HG02973 (cell line): ENCODE measurements around the gene PARP11.

Source experiments
- ATAC-seq: cut with Tn5 transposase; IDR thresholded peaks from one replicate; pipeline ENCODE4 v1.9.1; 2021; ENCODE audit warnings: moderate library complexity; ENCODE audit not compliant: unreplicated experiment

The PARP11 gene

DNA sequence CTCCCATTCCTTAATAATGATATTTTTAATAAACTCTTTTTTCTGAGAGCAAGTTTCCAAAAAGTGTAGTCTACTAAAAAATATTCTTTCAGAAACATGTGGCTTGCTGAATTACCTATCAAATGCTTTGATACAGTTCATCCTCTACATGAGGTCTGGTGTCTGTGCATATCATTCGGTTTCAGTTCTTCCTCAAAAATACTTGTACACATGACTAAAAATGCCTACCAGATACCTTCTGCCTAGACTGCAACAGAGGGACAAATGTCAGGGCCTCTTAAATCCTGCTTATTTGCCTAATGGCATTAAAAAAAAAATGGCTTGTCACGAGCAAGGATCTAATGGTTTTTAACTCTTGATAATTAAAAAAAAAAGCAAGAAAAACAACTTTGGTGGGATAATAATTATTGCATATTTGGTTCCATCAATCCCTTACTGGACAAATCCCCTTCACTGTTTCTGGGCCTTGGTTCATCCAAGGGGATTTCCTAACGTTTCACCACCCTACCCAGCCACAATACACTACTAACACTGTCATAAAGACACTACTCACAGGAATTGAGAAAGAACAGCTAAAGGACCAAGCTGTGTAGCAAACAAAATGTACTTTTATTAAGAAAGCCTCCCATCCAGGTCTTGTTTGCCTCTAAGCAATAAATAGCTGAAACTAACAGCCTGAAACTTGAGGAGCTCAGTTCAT lies 45.7 kb downstream of the PARP11 start:
- no peak for ATAC-seq

DNA sequence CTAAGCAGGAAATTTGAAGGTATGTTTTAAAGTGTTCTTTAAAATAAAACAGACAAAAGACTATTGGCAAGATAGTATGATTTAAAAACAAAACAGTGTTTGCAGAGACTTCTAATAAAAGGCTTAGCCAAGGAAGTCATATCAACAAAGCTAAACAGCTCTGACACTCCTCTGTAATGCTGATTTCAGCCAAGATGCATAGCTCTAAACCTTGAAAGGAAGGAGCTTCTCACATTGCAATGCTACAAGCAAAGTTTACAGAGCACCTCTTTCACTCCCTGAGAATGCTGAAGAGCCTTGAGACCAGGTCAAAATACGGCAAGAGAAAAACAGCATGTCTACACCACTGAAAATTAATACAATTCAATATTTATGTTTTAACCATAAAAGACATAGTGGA lies 51.8 kb downstream of the PARP11 start:
- ATAC-seq = no peak

DNA sequence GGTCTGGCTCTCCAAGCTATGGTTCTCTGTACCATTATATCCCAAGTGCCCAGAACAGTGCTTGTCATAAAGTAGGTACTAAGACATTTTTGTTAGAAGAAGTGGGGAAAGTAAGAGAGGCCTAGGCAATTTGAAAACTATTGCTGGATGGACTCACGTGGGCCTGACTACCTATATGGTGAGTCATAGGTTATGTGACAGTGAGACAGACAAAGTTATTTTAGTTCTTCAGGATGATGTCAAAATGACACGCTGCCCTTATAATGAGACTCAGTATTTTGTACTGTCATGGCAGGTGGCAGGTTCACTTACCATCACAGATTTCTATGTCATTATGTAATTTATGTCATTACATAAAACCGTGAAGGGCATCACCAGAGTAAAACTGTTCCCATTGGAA lies 53.1 kb downstream of the PARP11 start:
- no peak for ATAC-seq

DNA sequence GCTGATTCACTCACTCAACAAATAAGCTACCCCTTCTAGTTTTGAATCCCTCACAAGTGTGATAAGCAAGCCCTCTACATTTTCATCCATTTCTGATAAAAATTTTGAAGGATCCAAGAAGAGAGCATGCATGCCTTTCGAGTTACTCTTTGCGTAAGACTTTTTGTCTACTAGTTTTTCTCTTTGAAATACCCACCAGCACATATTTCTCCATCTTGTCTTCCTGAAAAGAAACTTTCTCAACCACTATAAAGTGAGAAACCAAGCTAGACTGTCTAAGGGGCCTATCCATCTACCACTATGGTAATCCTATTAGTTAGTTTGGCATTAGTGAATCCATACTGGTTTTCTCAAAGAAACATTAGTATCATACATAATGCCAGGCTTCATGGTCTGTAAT lies 56.9 kb downstream of the PARP11 start:
- ATAC-seq = no peak

DNA sequence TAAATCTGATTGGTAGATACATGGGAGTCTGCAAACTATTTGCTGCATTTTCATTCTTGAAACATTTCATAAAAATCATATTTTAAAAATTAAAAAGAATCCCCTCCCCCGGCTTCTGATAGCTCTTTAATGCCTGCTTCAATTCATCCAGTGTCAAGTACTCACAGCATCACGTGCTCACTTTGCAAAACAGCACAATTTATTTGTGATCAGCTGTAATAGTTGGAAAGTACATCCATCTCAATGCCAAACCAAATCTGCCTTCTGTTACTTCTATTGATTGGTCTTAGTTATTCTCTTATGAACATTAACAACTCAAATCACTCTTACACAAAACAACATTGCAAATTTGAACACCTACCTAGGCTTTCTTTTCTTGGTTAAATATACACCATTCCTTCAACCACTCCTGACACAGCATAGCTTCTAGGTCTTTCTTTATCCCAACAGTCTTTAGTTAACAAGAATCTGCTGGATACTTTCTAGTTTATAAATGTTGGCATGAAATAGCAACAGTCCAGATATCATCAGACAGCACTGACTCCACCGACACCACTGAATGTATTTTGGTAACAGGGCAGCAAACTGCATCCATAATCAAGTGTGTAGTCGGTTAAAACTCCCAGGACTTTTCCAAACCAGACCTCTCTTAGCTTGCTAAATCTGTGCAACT lies 58.0 kb downstream of the PARP11 start:
- no peak for ATAC-seq

DNA sequence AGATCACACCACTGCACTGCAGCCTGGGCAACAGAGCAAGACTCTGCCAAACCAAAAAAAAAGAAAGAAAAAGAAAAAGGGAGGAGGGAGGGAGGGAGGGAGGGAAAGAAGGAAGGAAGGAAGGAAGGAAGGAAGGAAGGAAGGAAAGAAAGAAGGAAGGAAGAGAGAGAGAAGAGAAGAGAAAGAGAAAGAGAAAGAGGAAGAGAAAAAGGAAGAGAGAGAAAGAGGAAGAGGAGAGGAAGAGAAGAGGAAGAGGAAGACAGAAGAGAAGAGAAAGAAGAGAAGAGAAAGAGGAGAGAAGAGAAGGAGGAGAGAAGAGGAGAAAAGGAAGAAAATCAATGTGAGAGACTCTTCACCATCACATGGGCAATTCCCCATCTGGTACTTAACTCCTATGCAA lies 62.7 kb downstream of the PARP11 start:
- no peak for ATAC-seq

DNA sequence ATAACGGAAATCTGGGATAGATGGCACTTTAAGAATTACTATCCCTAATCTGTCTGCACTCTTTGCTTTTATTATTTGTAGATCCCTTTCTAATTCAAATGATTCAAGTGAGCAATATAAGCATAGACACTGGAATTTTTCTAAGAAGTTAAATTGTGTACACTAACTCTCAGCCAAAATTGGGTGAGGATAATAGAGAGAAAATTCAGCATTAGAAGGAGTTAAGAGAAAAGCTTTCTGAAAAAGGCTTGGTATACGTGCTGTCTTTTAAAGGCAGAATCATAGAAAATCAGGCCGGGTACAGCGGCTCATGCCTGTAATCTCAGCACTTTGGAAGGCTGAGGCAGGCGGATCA lies 63.2 kb downstream of the PARP11 start:
- no peak for ATAC-seq

DNA sequence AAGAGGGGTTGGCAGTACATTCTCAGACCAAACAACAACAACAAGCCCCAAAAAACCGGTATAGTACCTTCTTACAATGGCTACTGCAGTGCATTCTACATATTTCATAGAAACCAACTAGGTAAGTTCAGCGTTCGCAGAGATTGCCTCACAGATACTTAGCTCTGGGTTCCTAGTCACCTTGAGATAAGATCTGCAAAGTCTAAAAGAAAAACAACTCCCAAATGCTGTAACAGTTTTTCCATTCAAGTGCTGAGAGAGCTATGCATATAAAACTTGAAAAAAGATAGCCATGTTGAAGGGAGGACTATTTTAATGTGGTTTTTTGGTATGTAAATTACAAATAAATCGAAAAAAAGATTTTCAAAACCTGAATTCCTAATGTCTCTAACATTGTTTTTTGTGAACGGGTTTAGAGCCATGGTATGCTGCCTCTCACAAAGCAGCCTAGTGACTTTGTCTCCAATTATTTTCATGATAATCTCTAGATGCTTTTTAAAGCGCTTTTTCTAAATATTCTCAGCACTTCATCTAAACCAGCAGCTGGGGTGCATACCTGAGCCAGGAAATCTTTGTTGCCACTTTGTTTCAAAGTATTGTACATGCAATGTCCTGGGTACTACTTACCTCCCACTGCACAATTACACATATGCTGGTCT lies 63.7 kb downstream of the PARP11 start:
- no peak for ATAC-seq

DNA sequence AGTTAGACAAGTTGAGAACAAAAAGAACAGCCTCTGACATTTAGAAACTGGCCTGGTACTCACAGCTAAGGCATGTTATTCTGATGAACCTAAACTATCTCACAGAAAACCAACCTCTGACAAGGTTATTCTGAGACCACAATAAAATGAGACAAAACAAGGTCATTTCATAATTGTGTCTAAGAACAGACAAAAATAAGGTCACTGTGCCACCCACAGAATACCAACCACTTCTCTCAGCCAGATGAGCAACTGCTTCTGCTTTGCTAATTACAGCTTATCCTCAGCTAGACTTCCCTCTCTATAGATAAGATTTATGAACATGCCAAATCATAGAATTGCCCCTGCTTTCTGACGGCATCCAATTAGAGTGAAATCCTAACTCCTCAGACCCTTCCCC lies 68.1 kb downstream of the PARP11 start:
- ATAC-seq = no peak

DNA sequence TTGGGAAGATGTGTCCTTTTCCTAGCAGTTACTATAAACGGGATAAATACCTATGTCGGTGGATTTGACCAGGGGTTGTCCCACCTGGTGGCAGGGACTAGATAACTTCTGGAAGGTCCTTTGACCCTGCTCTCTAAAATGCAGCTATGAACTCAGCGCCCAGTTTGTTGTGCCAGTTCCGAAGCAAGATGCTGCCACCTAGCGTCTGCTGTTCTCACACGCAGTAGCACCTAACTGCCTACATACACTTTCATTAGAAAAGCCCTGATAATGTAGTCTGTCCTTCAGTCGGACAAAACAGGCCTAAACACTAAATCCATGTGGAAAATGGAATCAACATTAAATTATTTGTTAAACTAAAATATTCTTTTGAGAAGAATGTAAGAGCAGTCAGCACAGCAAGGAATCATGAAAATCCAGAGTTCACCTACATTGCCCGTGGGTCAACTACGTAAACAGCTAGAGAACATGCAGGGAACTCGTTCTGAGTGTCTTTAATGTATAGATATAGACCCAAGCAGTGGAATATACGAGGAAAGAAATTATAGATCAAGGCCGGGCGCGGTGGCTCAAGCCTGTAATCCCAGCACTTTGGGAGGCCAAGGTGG lies 69.2 kb downstream of the PARP11 start:
- ATAC-seq = no peak

DNA sequence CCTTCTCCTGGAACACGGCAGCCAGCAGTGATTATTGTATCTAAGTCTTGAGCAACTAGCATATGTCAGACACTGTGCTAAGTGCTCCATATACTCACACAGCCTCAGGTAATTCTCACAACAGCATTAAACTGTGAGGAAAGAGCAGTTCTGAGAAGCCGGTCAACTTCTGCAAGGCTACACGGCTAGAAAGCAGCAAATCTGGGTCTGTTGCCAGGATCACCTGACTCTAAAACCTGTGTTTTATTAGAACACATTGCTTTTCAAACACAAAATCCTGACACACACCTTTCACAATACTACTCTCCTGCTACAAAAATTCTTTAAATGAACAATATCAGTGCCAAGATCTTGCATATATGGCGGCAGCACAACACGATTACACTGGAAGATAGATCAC lies 70.5 kb downstream of the PARP11 start:
- no peak for ATAC-seq

DNA sequence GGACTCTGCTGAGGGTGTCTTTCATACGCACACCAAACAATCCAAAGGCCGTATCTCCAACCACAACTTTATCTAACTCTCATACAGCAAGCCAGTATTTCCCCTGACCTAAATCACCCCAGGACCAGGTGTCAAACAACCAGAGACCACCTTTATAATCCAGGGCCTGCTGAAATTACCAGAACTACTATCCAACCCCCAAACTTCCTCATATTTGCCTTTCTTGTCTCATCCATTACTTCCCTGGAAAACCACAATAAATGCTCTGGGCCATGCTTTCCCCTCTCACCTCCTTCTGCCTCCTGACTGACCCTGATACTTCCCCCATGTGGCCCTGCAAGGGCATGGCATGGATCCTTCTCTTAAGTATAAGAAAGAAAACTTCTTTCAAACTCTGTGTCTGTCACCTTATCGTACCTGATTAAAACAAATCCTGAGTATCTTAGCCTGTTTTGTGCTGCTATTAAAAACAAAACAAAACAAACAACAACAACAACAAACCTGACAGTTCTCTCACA lies 75.6 kb downstream of the PARP11 start:
- ATAC-seq = no peak

DNA sequence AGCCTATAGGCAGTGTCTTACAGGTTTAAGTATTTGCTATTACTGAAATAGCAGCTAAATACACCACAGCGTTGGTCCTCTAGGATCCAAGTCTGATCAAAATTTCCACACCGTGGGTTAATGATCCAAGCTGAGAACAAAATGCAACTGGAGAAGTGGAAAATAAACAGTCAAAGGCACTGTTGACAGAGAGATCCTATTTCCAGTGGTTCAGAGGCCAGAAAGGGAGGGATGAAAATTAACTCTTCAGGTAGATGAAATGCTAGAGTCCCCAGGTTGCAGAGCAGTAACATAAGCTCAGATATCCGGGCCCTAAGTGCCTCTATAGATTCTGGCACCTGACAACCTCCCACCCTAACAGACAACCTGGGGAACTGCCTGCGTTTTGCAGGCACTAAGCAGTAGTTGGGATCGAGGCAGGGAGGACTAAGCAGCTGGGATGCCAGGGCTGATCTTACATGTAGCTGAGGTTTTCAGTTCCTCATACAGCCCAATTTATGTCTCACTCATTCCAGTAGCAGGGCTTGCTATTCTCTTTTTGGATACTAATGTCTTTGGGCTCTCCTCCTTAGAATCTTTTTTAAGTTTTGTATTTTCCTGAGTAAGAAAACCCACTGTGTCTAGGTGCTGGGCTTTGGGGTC lies 77.6 kb downstream of the PARP11 start:
- no peak for ATAC-seq

DNA sequence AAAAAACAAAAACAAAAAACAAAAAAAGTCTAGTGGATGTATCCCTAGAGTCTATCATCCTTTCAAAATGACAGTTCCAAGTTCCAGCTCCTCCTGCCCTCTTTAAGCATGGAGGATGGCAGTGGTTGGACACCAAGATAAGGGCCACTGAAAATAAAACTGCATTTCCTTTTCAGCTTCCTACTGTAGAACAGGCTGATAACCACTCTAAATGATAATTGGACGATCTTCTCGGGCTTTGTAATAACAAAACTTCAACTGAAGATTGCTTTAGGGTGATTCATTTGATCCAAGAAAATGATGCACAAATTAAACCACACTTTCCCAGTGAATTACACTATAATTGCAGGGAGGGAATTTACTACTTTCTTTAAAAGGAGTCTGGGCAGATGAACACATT lies 78.1 kb downstream of the PARP11 start:
- ATAC-seq = no peak

DNA sequence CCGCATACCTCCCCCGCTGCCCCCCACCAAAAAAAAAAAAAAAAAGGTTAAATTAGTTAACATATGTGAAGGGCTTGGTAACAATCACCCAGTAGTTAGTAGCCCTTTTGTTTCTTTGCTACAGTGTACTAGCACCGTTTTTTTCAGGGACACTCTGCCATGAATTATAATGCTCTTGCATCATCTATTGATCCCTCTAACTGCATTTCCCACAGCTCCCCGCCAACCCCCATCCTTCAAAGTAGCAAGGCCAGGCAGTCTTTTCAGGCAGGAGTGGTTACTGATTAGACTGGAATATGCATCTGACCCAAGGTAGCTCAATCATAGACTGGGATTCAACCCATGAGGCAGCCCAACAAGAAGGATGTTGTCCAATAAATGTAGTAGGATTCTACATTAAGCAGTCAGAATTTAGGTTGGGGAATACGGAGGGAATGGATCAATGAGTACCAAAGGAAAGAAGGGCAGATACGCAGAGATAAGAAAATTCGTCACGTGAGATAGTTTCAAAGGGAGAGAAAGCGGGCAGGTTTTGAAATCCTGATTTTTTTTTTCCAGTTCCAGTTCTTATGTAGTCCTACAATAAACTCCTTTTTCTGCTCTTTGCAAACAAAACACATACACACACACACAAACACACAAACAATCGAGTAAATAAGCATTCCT lies 80.4 kb downstream of the PARP11 start:
- ATAC-seq = no peak

DNA sequence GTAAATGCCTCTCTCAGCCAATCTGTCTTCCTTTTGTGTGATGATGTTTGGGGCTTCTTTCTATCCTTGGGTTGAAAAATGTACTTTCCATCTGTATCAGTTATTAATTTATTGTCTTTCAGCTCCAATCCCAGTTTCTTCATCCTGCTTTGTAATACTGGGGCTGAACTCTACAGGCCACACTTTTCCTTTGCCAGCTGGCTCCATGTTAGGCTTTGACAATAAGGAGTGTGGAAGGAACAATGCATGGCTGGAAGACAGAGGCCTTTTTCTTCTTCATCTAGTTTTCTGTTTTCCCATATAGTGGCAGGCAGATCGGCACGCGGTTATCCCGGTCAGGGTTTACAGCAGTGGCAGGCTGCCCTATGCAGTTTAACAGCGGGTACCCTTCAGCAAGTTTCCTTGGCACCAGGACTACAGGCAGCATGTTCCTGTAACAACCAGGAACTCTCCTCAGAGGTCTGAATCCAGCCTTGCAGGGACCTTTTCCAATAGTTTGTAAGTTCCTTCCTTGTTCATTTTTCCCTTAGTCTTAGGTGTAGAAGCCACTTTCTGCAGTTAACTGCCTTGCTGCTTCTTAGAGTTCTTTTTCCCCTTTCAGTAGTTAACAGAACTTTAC lies 81.8 kb downstream of the PARP11 start:
- ATAC-seq = no peak

DNA sequence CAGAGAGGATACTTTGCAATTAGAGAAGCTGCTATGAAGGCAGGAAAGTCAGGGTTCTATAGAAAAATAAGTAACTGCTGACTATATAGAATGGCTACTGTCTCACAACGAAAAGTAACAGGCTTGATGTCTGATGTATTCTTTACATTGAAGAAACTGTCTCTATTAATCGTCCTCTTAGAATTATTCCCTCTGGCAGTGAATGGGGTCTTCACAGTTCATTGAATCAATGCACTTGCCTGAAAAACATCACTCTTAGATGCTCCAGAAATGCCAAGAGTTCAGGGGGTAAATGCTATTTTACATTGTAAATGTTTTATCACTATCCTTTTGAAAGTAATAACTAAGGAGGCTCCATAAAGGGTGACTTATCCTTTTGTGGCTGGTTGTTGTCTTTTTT lies 82.6 kb downstream of the PARP11 start:
- ATAC-seq = no peak

DNA sequence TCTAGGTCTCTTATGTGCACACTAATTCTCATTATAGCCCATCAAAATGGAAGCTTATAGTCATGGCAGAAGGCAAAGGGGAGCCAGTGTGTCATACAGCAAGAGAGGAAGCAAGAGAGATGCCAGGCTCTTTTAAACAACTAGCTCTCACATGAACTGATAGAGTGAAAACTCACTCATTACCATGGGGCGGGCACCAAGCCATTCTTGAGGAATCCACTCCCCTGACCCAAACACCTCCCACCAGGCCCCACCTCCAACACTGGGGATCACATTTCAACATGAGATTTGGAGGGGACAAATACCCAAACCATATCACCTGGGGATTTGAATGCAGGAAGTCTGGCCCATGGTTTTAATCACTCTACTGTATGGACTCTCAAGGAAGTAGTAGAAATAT lies 83.4 kb downstream of the PARP11 start:
- ATAC-seq = no peak

DNA sequence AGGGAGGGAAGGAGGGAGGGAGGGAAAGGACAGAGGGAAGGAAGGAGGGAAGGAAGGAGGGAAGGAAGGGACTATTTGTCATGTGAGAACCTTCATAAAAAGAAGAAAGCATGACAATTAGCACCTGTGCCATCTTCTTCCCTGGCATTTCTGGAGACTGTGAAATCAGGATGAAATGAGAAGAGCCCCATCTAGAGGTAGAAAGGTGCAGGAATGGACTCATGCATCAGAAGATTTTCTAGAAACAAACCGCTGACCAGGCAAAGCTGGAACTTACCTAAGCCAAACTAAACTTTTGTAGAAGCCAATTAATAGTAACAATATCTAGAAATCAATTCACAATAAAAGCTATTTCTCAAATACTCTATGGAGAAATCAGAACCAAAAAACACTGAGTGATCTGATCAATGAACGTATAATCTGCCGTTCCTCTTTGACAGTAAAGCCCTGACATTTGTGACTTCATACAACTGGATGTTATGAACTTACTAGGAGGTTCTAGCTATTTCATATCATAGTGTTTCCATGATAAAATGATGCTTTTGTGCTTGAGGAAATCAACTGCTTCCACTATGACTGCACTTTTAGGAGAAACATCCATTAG lies 95.9 kb downstream of the PARP11 start:
- ATAC-seq = no peak
